NCI-H748 treated with DMSO at 0.1 percent for 48 hours (cell line): ENCODE results near the gene GARS1.
"Not testable (repeated sequence)": the region's sequence is repeated elsewhere in the genome, so short reads cannot be mapped to it uniquely, and the experiment has no call there.

Experiments
- DNase-seq: peaks from one replicate; lab custom pipeline; 2025; lab: John Stamatoyannopoulos, UW

The GARS1 gene

DNA sequence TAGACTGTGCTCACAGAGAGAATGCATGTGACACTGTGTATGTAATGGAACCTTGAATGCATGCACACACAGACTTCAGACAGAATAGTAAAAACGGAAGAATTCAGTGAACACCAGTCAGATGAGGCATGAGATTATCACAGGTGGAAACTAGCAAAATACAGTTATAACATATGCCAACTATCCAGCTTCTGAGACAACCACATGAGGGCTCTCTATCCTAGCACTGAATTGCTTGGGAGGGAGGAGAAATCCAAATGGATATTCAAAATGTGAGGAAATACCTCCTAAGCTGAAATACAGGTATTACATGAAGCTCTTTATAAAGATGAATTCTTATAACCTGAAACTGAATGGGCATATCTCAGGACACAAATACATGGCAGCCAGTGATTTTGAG lies 30.6 kb downstream of the GARS1 start:
- no peak for DNase-seq

DNA sequence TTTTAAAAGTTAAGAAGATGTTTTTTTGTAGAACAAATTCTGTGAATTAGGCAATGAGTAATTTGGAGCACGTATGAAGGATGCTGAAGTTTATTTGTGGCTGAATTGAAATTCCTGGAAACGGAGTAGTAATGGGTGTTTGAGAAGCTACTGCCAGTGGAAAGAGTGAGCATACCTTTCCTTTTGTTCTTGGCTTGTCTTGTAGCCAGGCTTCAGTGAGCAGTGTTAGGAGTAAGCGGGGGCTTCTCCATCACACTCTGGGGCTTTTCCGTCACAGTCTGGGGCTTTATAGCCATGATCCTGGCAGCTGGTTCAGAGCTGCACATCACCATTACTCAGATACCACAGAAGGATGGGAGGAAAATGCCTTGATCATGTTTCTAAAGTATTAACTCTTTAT lies 32.3 kb downstream of the GARS1 start:
- no peak for DNase-seq

DNA sequence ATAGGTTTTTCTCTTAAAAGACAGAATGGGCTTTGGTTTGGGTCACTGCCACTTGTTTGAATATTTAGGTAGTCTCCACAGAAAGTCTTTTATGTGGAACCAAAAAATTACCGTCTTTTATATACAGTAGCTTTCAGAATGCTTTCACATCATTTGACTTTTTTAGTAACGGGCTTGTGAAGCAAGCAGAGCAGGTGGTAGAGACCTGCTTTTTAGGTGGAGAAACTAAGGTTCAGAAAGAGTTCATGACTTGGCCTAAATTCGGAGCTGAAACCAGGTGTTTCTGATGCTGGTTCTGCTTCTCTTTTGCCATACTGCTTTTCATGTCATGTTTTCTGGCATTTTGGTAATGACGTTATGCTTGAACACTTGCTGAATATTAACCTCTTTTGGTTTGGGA lies 36.3 kb downstream of the GARS1 start:
- no peak for DNase-seq

DNA sequence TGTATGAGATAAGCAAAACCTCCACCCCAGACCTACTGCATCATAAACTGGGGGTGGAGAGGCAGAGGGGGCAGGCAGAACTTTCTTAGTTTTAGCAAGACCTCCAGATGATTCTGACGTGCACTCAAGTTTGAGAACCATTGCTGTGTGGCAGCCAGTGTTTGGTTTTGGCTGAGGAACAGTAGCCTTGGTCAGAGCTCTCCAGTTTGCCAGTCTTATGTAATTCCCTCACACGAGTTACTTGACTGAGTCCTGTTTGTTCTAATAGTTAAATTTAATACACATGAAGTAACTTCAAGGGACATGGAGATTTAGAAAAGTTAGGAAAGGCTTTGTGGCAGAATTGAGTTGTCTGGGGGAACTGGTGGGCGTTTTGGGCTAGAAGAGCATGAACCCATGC lies 38.5 kb downstream of the GARS1 start:
- no peak for DNase-seq

DNA sequence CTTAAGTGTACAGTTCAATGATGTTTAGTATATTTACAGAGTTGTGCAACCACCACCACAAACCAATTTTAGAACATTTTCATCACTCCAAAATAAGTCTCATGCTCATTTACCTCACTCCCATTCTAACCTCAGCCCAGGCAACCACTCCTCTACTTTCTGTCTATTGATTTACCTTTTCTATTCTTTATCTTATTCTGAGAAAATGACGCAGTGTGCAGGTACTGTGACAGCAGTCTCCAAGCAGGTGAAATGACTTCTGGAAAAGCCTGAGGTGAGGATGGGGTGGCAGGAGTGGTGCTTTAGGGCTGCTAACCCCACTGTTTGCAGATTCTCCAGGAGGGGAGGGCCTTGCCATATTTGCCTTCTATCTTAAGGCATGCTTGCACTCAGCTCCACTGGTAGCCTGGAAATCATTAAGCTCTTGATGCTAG lies 39.5 kb downstream of the GARS1 start:
- DNase-seq, result no peak

DNA sequence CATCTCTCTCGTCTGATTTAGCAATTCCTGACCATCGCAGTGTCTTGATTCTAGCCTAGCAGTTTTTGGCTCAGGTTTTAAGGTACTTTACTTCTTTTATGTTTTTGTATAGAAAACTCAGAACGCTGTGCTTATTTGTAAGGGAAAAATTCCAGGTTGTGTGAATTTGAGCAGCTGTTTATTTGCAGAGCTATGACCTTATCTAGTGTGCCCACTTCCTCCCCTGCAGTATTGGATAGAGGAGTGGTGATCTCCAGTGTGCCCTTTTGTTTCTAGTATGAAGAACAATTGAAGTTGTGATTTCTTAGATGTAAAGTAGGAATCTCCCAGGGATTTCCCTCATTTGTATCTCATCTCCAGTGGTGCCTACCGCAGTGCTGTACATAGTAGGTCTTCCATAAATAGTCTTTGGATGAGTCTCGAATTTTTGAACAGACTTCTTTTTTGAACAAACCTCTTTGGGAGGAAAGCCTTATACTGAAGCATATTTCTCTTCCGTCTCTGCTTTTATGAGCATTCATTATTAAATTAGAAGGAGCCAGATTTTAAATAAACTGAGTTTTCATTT lies 40.0 kb downstream of the GARS1 start:
- DNase-seq, result no peak

DNA sequence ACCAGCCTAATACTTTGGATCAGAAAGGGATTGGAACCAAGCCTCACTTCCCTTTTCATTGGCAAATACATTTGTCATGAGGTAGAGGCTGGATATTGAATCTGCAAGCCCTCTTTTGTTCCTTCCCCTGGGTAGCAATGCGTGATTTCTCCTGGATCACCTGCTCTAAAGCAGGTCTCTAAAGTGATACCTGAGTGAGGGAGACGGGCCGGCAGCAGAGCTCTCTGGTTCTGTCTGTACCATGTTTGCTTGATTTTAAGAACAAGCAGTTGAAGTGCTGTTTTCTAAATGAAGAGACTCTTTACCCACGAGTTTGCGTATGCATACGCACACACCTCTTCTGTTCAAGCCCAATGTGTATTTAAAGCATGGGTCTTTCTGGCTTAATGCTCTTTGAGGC lies 41.1 kb downstream of the GARS1 start:
- no peak for DNase-seq

DNA sequence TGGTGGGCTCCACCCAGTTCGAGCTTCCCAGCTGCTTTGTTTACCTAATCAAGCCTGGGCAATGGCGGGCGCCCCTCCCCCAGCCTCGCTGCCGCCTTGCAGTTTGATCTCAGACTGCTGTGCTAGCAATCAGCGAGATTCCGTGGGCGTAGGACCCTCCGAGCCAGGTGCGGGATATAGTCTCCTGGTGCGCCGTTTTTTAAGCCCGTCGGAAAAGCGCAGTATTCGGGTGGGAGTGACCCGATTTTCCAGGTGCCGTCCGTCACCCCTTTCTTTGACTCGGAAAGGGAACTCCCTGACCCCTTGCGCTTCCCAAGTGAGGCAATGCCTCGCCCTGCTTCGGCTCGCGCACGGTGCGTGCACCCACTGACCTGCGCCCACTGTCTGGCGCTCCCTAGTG lies 47.6 kb downstream of the GARS1 start:
- DNase-seq, result not testable (repeated sequence)

DNA sequence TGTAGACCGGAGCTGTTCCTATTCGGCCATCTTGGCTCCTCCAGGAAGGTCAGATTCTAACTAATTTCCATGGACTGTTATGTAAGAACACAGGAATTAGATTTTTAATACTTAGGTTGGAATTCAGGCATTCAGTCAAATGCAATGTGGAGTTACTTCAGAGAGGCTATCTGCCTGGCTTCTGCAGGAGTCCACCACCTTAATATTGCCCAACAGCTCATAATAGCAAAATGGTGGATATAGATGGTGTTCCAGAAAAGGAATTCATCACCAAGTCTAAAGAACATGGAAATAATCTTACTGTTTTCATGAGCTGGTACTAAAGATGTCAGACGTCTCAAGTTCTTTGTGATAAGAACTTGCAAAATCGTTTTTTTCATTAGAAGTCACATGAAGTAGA lies 48.1 kb downstream of the GARS1 start:
- no peak for DNase-seq

DNA sequence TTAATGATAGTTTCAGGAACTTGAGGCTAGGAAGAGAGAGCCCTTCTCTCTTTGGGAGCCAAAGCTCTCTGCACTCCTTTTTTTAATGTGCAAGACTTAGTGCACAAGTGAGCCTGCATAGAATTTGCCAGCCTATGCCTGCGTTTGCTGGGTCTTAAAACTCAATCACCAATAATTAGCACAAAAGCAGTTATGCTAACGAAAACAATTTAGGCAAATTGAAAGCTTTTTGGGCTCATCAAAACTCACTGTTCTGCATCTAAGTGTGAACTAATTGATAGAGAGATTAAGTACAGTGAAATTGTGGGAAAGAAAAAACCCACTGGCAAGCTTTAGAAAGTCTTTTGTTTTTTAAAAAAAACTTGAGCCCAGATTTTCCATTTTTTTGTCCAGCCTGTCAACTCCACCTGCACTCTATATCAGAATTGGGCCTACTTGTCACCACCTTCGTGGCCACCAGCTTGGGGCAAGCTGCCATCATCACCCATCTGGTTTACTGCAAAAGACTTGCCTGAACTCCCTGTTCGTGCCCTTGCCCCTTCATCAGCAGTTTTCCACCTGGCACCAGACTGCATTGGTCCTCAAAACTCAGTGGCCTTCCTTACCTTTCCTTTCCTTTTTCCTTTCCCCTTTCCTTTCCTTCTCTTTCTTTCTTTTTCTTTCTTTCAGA lies 49.7 kb downstream of the GARS1 start:
- no peak for DNase-seq

DNA sequence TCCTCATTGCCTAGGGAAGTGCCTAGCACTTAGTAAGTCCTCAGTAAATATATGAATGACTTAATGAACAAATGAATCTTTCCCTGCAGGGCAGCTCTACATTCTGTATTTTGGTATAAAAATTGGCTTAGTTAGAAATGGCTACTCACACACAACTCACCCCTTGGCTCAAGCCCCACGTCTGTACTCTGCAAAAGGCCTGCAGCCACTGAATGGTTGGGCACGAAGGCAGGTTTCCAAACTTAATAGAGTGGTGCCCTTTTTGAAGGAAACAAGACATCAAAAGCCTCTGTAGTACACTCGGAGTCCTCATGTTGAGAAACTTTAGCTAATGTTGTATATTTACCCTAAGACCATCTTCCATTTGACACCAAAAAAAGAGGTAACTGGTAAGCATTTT lies 51.0 kb downstream of the GARS1 start:
- no peak for DNase-seq

DNA sequence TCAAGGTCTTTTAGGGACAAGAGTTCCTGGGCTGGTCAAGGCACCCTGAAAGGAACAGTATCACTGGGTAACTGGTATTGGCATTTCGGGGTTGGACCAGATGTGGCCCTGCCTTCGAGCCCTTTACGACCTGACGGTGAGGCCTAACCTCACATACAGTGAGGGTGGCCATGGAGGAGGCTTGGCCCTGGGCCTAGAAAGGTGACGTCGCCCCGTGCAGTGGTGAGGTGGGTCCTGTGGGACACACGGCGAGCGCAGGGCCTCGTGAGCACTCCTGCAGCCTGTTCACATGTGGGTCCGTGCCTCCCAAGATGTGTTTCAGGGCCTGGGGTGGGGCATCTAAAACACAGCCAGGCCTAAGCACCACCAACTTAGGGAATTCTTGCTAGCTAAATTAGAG lies 51.5 kb downstream of the GARS1 start:
- no peak for DNase-seq

DNA sequence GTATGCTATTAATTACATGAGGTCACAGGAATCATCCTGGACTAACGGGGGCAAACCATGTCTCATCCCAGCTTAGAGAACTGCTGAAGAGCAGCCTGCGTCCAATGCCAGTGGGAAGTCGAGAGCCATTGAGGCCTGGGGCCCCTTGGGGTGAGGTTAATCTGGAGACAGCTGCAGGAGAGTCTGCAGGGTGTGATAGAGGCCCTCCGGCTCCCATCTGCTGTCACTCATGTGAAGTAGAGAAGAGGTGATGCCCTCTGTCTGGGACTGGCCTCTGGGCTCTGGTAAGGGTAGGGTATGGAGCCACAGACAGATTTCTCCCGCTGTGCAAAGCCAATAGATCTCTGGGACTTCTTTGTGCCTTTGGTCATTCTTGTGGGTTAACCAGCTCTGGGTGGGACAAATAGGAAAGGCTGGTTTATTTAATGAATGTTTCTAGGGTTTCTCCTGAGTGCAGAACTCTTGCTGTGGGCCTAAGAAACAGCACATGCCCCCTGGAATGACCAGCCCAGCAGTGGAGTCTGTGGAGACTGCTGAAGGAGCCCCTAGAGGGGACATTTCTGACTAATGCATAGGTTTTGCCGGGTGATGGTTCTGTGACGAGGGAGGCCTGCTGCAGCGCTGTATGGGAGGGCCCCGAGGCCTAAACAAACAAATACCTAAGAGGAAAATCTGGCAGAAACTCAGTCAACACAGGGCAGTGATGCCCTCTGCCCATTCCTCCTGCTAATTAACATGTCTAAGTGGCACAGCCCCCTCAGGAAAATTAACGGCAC lies 53.1 kb downstream of the GARS1 start:
- no peak for DNase-seq

DNA sequence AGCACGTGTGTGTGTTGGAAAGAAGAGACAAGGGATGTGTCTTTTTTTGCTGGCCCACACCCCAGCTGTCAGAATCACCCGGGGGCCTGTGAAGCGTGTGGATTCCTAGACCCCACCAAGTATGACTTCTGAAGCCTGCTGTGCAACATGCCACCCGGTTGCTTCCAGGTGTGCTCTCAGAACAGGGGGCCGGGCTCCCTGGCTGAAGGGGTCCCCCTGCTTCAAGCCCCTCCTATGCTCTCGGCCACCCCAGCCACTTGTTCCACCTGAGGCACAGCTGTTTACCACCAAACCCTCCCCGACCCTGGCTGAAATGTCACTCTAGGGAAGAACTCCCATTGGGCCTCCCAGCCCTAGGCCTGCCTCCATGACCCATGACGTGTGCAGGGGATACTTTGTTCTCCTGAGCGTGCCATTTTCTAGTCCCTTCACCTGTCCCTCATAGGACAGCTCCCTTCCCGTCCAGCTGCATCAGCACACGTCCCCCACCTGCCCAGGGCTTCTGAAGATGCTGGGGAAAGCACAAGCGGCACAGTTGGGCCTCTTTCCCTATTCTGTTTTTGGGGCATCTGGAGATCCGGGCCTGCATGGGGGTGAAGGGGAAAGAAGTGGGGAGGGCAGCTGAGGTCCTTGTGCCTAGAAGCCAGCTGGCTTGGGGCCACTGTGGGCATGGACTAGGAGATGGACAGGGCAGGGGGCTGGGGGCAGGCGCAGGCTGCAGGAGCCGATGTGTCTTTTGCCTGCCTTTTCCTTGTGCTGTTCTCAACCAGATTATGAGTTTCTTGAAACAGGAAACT lies 54.3 kb downstream of the GARS1 start:
- no peak for DNase-seq

DNA sequence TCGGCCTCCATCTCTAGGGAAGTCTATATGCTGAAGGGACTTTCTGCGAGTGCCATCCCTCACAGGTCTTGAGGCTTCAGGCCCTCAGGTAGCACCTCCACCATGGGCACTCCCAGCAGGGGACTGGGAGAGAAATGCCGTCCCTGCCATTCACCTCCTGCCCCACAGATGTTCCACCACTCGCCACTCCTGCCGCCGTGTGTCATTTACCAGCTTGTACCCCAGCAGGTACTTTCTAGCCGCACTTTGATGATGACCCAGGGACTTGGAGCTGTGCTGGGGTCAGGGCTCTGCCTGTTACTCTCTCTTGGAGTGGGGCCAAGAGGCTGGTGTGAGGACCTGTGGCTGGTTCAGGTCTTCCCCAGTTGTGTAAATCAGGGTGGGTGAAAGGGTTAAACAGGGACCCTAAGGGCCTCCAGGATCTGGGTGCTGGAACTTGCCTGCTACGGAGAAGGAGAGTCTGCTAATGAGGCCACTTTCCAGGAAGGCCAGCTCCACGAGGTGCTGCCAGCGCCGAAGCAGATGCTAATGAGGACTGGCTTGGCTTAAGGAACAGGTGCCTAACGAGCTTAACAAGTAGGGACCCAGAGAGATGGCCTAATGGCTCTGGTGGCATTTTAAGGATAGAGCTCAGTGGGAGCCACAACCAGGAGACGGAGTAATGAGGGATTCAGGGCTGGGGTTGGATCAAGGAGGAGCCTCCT lies 55.2 kb downstream of the GARS1 start:
- no peak for DNase-seq

DNA sequence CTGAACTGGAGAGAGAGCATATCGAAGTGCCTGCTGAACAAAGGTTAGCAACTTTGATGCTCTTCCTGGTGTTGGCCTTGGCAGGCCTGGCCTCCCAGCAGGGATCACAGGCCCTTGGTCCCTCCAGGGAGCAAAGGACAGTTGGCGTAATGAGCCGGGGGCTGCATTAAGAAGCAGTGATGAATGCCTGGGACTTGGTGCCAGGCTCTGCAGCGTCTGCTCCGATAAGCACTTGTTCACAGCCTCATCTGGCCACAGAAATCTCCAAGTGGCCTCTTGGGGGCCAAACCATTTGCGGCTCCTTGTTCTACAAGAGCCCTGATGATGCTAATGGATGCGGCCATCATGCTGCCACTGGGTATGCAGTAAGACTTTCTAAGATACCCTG lies 55.7 kb downstream of the GARS1 start:
- no peak for DNase-seq

DNA sequence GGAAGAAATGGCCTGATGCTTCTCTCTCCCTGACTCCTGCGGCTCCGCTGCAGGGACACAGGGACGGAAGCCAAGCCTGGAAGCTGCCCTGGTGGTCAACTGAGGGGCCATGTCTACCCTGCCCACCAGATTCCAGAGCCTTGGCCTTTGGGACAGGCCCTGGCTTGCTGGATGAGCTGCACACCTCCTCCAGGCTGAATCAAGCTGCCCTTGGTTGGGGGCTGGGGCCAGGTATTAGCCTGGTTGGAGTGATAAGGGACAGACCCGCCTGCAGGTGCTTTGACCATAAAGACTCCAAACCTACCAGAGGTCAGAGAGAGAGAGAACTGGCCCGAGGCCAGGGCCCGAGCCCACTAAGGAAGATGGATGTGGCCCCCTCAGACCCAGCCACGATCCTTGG lies 57.5 kb downstream of the GARS1 start:
- no peak for DNase-seq

DNA sequence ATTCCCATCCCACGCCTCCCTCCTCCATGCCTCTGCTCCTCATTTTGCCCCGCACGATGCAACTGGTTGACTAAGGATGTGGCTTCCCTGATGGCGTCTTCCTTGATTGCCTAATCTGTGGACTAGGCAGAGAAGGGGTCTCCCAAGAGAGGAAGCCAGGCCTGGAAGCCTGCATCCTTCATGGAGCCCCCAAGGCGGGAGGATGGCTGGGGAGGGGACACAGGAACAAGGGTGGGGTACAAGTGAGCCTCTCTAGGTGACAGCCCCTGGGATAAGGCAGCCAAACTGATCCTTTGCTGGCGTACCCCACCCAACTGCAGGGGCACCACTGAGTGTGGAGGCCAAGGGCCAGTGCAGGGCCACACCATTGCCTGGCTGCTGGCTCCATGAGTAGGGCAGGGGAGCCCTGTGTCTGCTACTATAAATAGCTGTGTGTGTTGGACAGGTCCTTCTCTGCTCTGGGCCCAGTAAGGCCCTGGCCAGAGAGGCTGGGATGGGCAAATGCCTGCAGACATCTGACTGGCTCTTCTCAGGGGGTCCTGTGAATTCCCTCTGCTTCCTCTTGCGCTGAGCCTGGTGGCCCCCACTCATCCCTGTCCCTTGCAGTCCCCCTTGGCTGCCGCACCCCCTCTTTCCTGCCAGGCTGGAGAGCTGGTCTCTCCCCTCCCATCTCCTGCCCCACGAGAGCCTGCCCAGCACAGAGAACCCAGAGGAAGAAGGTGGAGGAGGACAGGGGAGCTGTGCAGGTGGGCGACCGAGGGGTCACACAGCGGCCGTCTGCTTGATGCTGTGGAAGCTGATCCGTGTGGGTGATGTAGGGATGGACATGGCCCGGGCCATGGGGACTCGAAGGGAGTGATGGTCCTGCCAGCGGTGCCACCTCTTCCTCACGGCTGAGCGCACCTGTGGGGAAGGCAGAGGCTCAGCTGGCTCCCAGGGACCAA lies 58.3 kb downstream of the GARS1 start:
- no peak for DNase-seq

DNA sequence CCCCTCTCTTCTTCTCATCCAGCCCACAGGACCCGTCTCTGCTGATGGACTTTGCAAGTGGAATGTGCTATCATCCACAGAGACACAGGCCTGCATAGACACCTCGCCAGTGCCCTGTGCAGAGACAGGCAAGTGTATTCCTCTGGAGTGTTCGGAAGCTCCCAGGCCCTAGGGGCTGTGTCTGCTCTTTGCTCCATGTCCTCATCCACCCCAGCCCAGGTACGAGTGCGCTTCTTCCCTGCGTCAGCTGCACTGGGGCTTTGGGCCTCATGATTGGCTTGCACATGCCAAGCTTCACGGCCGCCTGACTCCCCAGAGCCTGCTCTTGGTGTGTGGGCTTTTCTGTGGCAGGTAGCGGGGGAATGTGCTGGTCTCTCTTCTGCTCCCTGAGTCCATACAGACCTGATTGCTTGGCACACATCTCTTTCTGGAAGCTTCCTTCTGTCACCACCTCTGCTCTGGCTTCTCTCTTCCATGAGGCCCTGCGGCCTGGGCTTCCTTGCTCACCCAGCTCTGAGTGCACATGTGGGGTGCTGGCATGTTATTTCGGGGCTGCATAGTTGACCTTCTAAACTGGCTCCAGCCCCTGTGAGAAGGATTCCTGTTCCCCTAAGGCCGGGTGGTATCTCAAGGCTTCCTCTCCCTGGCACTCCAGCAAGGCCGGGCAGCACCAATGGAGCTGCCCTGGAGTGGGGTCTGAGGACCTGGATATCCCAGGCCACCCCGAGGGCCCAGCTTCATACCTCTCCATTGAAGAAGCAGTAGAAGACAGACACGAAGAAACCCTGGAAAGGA lies 59.8 kb downstream of the GARS1 start:
- no peak for DNase-seq
